WTC11 (cell line): Measurements from ENCODE around the gene YPEL1. TPM values are rescaled to one million over a fixed set of nuclear protein-coding genes. Genes with fewer than 3 reads are reported as not detected.
"Not testable (repeated sequence)": the region's sequence is repeated elsewhere in the genome, so short reads cannot be mapped to it uniquely, and the experiment has no call there.

ENCODE experiments used
- ATAC-seq: fragments of 200-7000 bp; cut with Tn5 transposase; 2 replicates; pipeline ENCODE4 v1.10.0; 2021; ENCODE audit warnings: mild to moderate bottlenecking, moderate library complexity
- CTCF ChIA-PET: fragments of 300-600 bp; sonication (Branson Sonifier 250); formaldehyde crosslinking; loops from one replicate; lab custom pipeline; 2021; ENCODE audit warnings: antibody characterized with exemption; lab: Charles Lee
- POLR2A ChIA-PET: fragments of 350-600 bp; sonication (Branson Sonifier 250); formaldehyde crosslinking; loops from one replicate; lab custom pipeline; 2021; ENCODE audit warnings: antibody characterized with exemption; lab: Charles Lee
- DNase-seq: peaks from one replicate; pipeline ENCODE4 v3.0.0; 2021; ENCODE audit warnings: low spot score
- H3K27ac Mint-ChIP-seq: 2 replicates; pipeline ENCODE4 v1.8.0; 2021; ENCODE audit warnings: mixed read lengths
- H3K27me3 Mint-ChIP-seq: 2 replicates; pipeline ENCODE4 v1.8.0; 2021; ENCODE audit warnings: low read depth, mild to moderate bottlenecking, moderate library complexity, mixed read lengths
- H3K36me3 Mint-ChIP-seq: 2 replicates; pipeline ENCODE4 v1.8.0; 2021; ENCODE audit warnings: mixed read lengths
- H3K4me1 Mint-ChIP-seq: 2 replicates; pipeline ENCODE4 v1.8.0; 2022; ENCODE audit warnings: mixed read lengths
- H3K4me3 Mint-ChIP-seq: 2 replicates; pipeline ENCODE4 v1.8.0; 2021; ENCODE audit warnings: mild to moderate bottlenecking, moderate library complexity, mixed read lengths
- H3K9me3 Mint-ChIP-seq: 2 replicates; pipeline ENCODE4 v1.8.0; 2021; ENCODE audit warnings: mixed read lengths
- CDX4 ChIP-seq: fragments of 250-450 bp; sonication (Bioruptor Pico); IDR thresholded peaks from 2 replicates; pipeline ENCODE4 v1.9.0; 2021; ENCODE audit warnings: moderate library complexity, mild to moderate bottlenecking, inconsistent platforms, borderline replicate concordance
- CREM ChIP-seq: sonication (generic); formaldehyde crosslinking; IDR thresholded peaks from 2 replicates; pipeline ENCODE4 v1.8.1; 2022; ENCODE audit warnings: mild to moderate bottlenecking, missing genetic modification reagents, moderate library complexity
- FOXP1 ChIP-seq: sonication (generic); formaldehyde crosslinking; IDR thresholded peaks from 2 replicates; pipeline ENCODE4 v1.8.0; 2022; ENCODE audit warnings: missing genetic modification reagents, mild to moderate bottlenecking, moderate library complexity, borderline replicate concordance
- GTF2I ChIP-seq: fragments of 250-450 bp; sonication (Bioruptor Pico); conservative IDR thresholded peaks from 2 replicates; pipeline ENCODE4 v1.4.0; 2021; ENCODE audit warnings: mild to moderate bottlenecking
- HMGXB4 ChIP-seq: sonication (generic); formaldehyde crosslinking; IDR thresholded peaks from 2 replicates; pipeline ENCODE4 v1.8.1; 2023; ENCODE audit warnings: mild to moderate bottlenecking, moderate library complexity, missing genetic modification reagents
- NR2C2 ChIP-seq: sonication (generic); formaldehyde crosslinking; IDR thresholded peaks from 2 replicates; pipeline ENCODE4 v1.8.0; 2022; ENCODE audit warnings: mild to moderate bottlenecking, missing genetic modification reagents
- PRRX2 ChIP-seq: fragments of 250-450 bp; sonication (Bioruptor Pico); IDR thresholded peaks from 2 replicates; pipeline ENCODE4 v1.8.0; 2021; ENCODE audit warnings: mild to moderate bottlenecking
- RELA ChIP-seq: sonication (generic); formaldehyde crosslinking; IDR thresholded peaks from 2 replicates; pipeline ENCODE4 v1.8.1; 2022; ENCODE audit warnings: missing genetic modification reagents, mild to moderate bottlenecking, borderline replicate concordance
- RORB ChIP-seq: fragments of 250-450 bp; sonication (Bioruptor Pico); IDR thresholded peaks from 2 replicates; pipeline ENCODE4 v1.9.0; 2021; ENCODE audit warnings: mild to moderate bottlenecking
- TEAD4 ChIP-seq: sonication (generic); formaldehyde crosslinking; IDR thresholded peaks from 2 replicates; pipeline ENCODE4 v1.8.0; 2022; ENCODE audit warnings: mild to moderate bottlenecking, missing genetic modification reagents
- ZNF396 ChIP-seq: fragments of 250-450 bp; sonication (Bioruptor Pico); IDR thresholded peaks from 2 replicates; pipeline ENCODE4 v1.8.0; 2021; ENCODE audit warnings: mild to moderate bottlenecking, moderate library complexity, borderline replicate concordance
- total RNA-seq: library from RNA; stranded (reverse); gene quantifications from 3 replicates; pipeline ENCODE4 v1.2.3, GENCODE V29; 2021
- TF ChIP-seq, protein P1 (sequence below): sonication (generic); formaldehyde crosslinking; IDR thresholded peaks from 2 replicates; pipeline ENCODE4 v1.8.0; 2023; ENCODE audit warnings: mild to moderate bottlenecking, missing genetic modification reagents
- TF ChIP-seq, protein P2 (sequence below): sonication (generic); formaldehyde crosslinking; IDR thresholded peaks from 2 replicates; pipeline ENCODE4 v1.8.0; 2023; ENCODE audit warnings: missing genetic modification reagents, mild to moderate bottlenecking, borderline replicate concordance
- TF ChIP-seq, protein P3 (sequence below): sonication (generic); formaldehyde crosslinking; IDR thresholded peaks from 2 replicates; pipeline ENCODE4 v1.8.0; 2022; ENCODE audit warnings: mild to moderate bottlenecking, missing genetic modification reagents

Gene YPEL1
- total RNA-seq, 1 experiment from 2014 or later = 7.7 TPM

DNA sequence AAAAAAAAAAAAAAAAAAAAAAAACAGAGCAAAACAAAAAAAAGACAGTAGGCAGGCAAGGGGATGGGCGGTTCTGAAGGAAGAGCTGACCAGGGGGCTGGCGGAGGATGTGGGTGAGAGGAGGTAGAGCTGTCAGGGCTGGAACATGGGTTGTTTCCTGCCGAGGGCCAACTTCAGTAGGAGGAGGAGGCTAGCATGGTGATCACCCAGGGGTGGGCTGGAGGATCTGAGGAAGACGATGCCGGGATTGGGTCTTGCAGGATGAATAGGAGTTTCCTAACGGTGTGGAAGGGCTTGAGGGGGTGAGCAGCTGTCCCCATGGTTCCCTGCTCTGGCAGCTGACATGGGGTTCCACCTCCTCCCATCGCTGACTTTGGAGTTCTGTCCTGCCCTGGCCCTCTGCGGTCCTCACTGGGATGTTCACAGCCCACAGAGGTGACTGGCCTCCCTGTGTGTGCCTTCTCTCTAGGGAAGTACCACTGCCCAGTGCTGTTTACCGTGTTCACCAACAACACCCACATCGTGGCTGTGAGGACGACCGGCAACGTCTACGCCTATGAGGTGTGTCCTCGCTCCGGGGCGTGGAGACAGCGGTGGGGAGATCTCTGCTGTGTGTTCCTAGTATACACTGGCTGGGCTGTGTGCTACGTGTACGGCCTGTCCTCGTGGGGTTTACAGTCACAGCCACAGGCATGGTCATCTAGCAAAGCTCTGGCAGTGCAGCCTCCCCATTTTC lies 54.6 kb downstream of the YPEL1 start:
- ATAC-seq = no peak
- Mint-ChIP-seq H3K4me1 (no peaks in the 10 kb centered on the region), H3K4me3 (no peak overlapping the region), H3K36me3 (peaks cover 40% of the 10 kb centered on the region), H3K27me3 (no peaks in the 10 kb centered on the region), H3K9me3 (no peaks in the 10 kb centered on the region), H3K27ac (no peak overlapping the region)
- TF ChIP-seq CREM (no peak), CDX4 (no peak), NR2C2 (CRISPR knock-in tag) (no peak), GTF2I (no peak), FOXP1 (CRISPR knock-in tag) (no peak), ZNF396 (no peak), HMGXB4 (CRISPR knock-in tag) (no peak), RELA (CRISPR knock-in tag) (no peak), TEAD4 (CRISPR knock-in tag) (no peak)
- TF ChIP-seq, protein P1, sequence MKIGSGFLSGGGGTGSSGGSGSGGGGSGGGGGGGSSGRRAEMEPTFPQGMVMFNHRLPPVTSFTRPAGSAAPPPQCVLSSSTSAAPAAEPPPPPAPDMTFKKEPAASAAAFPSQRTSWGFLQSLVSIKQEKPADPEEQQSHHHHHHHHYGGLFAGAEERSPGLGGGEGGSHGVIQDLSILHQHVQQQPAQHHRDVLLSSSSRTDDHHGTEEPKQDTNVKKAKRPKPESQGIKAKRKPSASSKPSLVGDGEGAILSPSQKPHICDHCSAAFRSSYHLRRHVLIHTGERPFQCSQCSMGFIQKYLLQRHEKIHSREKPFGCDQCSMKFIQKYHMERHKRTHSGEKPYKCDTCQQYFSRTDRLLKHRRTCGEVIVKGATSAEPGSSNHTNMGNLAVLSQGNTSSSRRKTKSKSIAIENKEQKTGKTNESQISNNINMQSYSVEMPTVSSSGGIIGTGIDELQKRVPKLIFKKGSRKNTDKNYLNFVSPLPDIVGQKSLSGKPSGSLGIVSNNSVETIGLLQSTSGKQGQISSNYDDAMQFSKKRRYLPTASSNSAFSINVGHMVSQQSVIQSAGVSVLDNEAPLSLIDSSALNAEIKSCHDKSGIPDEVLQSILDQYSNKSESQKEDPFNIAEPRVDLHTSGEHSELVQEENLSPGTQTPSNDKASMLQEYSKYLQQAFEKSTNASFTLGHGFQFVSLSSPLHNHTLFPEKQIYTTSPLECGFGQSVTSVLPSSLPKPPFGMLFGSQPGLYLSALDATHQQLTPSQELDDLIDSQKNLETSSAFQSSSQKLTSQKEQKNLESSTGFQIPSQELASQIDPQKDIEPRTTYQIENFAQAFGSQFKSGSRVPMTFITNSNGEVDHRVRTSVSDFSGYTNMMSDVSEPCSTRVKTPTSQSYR (CRISPR knock-in tag) = no peak
- TF ChIP-seq, protein P2, sequence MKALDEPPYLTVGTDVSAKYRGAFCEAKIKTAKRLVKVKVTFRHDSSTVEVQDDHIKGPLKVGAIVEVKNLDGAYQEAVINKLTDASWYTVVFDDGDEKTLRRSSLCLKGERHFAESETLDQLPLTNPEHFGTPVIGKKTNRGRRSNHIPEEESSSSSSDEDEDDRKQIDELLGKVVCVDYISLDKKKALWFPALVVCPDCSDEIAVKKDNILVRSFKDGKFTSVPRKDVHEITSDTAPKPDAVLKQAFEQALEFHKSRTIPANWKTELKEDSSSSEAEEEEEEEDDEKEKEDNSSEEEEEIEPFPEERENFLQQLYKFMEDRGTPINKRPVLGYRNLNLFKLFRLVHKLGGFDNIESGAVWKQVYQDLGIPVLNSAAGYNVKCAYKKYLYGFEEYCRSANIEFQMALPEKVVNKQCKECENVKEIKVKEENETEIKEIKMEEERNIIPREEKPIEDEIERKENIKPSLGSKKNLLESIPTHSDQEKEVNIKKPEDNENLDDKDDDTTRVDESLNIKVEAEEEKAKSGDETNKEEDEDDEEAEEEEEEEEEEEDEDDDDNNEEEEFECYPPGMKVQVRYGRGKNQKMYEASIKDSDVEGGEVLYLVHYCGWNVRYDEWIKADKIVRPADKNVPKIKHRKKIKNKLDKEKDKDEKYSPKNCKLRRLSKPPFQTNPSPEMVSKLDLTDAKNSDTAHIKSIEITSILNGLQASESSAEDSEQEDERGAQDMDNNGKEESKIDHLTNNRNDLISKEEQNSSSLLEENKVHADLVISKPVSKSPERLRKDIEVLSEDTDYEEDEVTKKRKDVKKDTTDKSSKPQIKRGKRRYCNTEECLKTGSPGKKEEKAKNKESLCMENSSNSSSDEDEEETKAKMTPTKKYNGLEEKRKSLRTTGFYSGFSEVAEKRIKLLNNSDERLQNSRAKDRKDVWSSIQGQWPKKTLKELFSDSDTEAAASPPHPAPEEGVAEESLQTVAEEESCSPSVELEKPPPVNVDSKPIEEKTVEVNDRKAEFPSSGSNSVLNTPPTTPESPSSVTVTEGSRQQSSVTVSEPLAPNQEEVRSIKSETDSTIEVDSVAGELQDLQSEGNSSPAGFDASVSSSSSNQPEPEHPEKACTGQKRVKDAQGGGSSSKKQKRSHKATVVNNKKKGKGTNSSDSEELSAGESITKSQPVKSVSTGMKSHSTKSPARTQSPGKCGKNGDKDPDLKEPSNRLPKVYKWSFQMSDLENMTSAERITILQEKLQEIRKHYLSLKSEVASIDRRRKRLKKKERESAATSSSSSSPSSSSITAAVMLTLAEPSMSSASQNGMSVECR (CRISPR knock-in tag) = no peak
- TF ChIP-seq, protein P3, sequence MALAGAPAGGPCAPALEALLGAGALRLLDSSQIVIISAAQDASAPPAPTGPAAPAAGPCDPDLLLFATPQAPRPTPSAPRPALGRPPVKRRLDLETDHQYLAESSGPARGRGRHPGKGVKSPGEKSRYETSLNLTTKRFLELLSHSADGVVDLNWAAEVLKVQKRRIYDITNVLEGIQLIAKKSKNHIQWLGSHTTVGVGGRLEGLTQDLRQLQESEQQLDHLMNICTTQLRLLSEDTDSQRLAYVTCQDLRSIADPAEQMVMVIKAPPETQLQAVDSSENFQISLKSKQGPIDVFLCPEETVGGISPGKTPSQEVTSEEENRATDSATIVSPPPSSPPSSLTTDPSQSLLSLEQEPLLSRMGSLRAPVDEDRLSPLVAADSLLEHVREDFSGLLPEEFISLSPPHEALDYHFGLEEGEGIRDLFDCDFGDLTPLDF = no peak
- POLR2A ChIA-PET = no interaction called here
- CTCF ChIA-PET = no interaction called here
- DNase-seq = no peak

DNA sequence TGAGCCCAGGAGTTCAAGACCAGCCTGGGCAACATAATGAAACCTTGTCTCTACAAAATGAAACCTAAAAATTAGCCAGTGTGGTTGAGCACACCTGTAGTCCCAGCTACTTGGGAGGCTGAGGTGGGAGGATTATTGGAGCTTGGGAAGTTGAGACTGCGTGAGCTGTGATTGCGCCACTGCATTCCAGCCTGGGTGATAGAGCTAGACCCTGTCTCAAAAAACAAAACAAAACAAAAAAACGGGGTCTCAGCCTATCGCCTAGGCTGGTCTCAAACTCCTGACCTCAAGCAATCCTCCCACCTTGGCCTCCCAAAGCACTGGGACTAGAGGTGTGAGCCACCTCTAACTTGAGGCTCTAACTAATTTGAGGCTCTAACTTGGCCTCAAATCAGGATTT lies 56.2 kb downstream of the YPEL1 start:
- H3K27me3 Mint-ChIP-seq = no peaks in the 10 kb centered on the region
- TF ChIP-seq PRRX2 (CRISPR knock-in tag) (no peak), RORB (no peak), RELA (CRISPR knock-in tag) (no peak)
- TF ChIP-seq, protein P3 = no peak
- ATAC-seq = no peak
- no peaks in the 10 kb centered on the region for H3K9me3 Mint-ChIP-seq
- no peak for DNase-seq
- H3K4me3 Mint-ChIP-seq = no peak overlapping the region
- H3K4me1 Mint-ChIP-seq = no peaks in the 10 kb centered on the region
- peaks cover 53% of the 10 kb centered on the region for H3K36me3 Mint-ChIP-seq
- POLR2A ChIA-PET = no interaction called here
- CTCF ChIA-PET = no interaction called here
- H3K27ac Mint-ChIP-seq = no peak overlapping the region

GRCh38 chr22:21678842-21679241 lies 56.8 kb downstream of the YPEL1 start:
- H3K4me1 Mint-ChIP-seq, DNase-seq, H3K27me3 Mint-ChIP-seq, H3K27ac Mint-ChIP-seq, H3K4me3 Mint-ChIP-seq, ATAC-seq, CTCF ChIA-PET, POLR2A ChIA-PET, H3K9me3 Mint-ChIP-seq: not testable (repeated sequence)
- peaks cover 56% of the 10 kb centered on the region for H3K36me3 Mint-ChIP-seq
